GM18498 (cell line): ENCODE data around the gene FEZ2.

Experiments
- ATAC-seq: cut with Tn5 transposase; IDR thresholded peaks from one replicate; pipeline ENCODE4 v1.9.1; 2021; ENCODE audit warnings: mild to moderate bottlenecking, moderate library complexity; ENCODE audit not compliant: unreplicated experiment

The FEZ2 gene

DNA sequence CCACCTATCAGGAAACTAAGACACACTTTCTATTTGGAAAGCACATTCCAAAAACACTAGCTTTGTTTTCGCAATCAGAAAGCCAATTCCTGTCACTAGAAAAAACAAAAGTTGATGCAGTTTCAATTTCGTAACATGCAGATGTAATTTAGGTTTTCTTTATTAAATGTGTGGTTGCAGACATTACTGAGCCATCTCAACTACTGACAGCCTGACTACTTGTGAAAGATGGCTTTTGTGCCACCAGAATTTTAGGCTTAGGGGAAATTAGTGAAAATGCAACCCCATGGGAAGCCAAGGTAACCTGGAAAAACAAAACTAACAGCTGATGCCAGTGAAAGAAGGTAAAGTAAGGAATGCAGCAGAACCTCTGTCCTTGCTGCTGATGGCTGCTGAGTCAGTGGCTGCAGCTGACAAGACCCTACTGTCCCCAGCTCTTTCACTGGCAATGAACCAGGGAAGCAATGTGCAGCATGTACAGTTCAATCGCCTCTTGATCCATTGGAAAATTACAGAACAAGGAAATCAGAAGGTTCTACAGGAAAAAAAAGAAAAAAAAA, 34.9 kb downstream of the FEZ2 start:
- ATAC-seq: no peak

DNA sequence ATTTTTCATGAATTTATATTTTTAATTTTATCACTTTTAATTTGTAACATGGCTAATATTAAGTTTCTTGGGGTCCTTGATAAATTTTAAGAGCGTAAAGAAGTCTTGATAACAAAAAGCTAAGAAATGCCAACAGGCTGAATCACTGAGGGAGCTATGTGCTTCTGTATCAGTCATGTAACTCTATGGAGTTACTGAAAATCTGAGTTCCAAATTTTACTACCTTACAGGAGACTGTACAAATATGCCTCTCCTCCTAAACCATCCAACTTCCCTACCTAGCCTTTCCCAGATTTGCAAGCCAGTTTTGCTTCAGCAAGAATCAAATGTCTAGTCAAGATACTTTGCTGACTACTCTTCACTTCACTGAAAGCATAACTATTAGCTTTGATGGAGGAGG, 35.7 kb downstream of the FEZ2 start:
- ATAC-seq: no peak

- ATAC-seq: no peak
Measured at GRCh38 chr2:36561237-36561944, 36.6 kb downstream of the FEZ2 start.

DNA sequence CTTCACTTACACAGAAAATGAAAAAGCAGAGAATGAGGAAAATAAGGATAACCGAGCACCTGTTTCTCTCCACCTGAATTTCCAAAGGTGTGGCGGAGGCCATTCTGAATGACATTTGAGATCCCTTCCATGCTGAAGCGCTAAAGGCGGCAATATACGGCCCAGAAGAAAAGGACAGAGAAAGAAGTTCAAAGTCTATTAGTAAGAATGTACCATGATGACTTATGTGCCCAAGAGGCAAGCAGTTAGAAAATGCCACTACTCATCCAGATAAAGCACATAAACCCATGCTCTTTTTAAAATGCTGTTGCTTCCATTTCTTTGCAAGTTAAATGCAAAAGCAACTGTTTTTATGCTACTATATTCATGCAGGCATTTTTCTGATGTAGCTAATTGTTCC, 37.2 kb downstream of the FEZ2 start:
- no peak for ATAC-seq

- ATAC-seq: no peak
Measured at GRCh38 chr2:36559221-36559942, 38.6 kb downstream of the FEZ2 start.

DNA sequence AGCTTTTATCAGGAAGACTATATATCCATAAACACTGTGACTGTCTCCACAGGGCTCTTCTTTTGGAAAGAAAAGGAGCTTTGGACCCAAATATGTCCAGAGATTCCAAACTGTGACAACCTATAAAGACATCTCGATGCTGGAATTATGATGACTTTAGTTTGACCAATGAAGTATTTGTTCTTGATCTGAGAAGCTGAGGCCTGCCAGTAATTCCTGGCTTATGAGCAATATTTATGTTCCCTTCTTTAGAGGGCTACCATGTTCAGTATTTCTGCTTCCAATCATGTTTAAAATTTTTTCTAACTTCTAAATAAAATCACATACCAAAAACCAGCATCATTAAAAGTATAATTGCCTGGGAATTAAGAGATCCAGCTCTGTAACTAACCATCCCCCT, 41.1 kb downstream of the FEZ2 start:
- ATAC-seq: no peak

- no peak for ATAC-seq
Measured at GRCh38 chr2:36555789-36556188, 42.2 kb downstream of the FEZ2 start.

- no peak for ATAC-seq
Measured at GRCh38 chr2:36554531-36554930, 43.4 kb downstream of the FEZ2 start.

DNA sequence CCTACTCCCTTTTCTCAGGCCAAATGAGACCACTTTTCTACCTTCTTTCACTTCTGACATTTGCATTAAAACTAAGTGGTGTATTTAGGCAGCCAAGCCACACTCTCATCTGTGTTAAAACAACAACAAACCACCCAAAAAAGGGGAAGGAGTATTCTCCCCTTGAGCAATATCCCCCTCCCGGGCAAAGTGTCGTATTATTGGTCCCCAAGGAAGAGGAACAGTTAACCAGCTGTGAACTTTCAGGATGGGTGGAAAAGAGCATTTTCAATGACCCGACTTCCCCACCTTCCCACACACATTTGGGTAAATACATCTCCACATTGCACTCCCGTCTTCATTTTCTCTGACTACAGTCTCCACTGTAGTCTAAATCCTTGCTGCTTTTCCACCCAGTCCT, 44.3 kb downstream of the FEZ2 start:
- no peak for ATAC-seq

DNA sequence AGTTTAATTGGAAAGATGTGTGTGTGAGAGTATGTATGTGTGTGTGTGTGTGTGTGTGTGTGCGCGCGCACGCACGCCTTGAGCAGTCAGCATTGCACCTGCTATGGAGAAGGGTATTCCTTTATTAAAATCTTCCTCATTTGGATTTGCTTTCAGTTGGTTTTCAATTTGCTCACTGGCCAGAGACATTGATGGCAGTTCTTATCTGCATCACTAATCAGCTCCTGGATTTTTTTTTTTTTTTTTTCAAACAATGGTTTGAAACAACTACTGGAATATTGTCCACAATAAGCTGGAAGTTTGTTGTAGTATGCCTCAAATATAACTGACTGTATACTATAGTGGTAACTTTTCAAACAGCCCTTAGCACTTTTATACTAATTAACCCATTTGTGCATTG, 48.0 kb downstream of the FEZ2 start:
- no peak for ATAC-seq

DNA sequence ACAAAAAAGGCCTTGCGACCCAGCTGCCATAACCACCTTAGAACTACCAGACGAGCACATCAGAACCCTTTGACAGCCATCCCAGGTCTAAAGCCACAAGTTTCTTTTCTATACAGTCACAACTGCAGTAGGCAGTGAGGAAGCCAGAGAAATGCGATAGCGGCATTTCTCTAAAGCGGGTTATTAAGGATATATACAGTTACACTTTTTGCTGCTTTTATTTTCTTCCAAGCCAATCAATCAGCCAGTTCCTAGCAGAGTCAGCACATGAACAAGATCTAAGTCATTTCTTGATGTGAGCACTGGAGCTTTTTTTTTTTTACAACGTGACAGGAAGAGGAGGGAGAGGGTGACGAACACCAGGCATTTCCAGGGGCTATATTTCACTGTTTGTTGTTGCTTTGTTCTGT, 48.8 kb downstream of the FEZ2 start:
- no peak for ATAC-seq

- no peak for ATAC-seq
Measured at GRCh38 chr2:36547906-36548305, 50.1 kb downstream of the FEZ2 start.

- ATAC-seq: no peak
Measured at GRCh38 chr2:36545871-36546416, 52.0 kb downstream of the FEZ2 start.

DNA sequence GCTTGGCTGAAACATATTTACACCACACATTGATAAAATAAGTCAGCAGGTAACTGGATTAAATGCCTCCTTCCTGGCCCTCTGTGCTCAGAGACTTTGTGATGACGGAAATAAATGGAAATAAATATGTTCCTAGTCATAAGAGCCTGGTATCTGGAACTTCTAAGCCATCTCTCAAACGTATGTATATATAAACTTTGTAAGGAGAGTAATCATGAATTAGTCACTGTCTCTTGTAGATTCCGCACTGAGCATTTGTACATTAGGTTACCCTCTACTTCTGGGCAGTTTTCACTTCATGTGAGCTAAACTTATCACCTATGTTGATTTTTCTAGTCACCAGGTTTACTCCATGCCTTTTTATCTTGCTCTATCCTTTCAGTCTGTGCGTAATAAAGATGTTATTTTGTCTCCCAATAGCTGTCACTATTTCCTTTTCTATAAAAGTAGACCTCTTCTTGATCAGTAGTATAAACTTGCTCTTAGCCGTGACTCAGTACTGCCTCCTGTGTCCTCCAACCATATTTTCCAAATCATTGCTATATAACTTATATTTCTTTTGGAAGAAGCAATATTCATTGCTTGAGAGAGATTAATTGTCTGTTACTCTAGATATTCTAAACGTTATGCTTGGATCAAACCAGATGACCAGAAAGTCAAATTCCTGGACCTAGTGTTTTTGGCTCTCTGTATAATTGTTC, 53.2 kb downstream of the FEZ2 start:
- ATAC-seq: no peak

DNA sequence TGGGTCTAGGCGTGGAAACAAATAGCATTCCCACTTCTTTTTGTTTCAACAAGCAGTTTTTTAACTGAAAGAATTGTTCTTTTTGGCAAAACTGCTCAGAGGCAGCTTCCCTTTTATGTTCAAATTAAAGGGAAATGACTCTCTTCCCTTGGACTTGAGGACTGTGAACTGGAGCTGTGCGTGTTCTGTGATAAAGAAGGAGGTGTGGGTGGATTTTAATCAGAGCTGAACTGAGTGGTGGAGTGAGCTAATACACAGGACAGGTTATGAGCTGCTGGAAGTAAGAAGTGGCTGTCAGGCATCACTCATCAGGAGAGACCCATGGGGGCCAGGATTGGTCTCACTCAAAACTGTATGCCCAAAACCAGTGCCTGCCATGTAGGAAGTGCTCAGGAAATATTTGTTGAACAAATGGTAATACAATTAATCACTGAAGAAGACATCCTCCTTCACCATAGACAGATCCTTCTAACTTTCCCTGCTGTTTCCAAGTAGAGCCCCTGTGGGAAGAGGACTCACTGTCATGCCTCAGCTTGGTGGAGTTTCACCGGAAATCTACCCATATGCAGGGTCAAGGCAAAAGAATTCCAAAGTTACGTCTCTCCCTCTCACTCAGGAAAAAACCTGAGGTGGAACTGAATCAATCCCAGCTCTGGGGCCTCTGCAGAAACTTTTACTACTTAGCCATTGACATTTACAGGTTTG, 55.9 kb downstream of the FEZ2 start:
- no peak for ATAC-seq

- ATAC-seq: no peak
Measured at GRCh38 chr2:36540986-36541754, 56.8 kb downstream of the FEZ2 start.

DNA sequence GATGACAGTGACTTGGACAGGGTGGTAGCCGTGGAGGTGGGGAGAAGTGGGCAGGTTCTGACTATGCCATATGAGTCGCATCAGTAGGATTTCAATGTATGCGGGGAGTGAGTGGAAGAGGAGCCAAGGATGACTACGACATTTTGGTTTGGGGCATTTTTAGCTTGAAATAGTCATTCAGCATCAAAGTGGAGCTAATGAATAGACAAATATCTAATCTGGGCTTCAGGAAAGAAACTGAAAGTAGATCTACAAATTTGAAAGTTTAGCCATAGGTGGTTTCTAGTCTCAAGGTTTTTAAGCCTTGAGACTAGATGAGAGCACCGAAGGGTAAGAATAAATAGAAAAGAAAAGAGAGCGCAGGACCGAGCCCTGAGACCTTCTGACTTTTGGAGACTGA, 58.3 kb downstream of the FEZ2 start:
- ATAC-seq: peak; percentile 80

DNA sequence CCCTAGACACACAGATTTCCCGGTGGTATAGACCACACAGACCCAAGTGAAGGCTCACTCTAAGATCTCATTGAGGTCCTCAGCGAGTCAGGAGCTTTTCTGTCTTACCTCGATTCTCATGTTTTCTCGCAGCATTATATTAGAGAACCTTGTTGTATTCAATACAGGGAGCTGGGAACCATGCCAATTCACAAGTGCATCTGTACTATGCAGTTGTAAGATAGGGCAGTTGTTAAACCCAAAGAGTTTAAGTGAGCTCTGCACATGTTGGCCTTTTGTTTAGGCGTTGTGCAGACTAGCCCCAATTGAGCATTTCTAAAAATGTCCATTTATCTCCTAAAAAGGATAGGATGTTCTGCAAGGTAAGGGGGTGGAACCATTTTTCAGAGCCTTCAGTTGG, 59.6 kb downstream of the FEZ2 start:
- ATAC-seq: no peak

GRCh38 chr2:36536776-36537175, 61.2 kb downstream of the FEZ2 start:
- no peak for ATAC-seq

DNA sequence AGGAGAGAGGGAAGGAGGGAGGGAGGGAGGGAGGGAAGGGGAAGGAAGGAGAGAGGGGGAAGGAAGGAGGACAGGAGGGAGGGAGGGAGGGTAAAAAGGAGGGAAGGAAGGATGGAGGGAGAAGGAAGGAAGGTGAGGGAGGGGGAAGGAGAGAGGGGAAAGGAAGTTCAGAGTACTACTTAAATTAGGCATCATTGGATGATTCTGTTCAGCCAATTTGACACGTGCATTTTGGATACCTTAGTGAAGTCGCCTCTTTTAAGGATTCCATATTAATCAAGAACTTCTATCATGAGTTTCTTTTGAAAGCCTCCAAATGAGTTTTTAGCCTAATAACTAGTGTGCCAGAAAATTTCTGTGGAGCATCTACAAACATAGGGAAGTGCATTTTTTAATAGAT, 62.9 kb downstream of the FEZ2 start:
- no peak for ATAC-seq
